Left ventricle myocardium inferior (tissue), 1 donor: Measurements from ENCODE around the gene NSG1. TPM values are rescaled to one million over a fixed set of nuclear protein-coding genes. Genes with fewer than 3 reads are reported as not detected.

ENCODE experiments used
- DNase-seq: peaks from one replicate; pipeline ENCODE4 v3.0.0-alpha.2; 2020
- H3K27ac ChIP-seq: fragments of 200-600 bp; replicated peaks from 2 replicates; pipeline ENCODE4 v1.8.0; 2021
- H3K27me3 ChIP-seq: fragments of 200-600 bp; 2 replicates; pipeline ENCODE4 v1.8.0; 2021; ENCODE audit warnings: low read depth
- H3K36me3 ChIP-seq: fragments of 200-600 bp; 2 replicates; pipeline ENCODE4 v1.8.0; 2021
- H3K4me1 ChIP-seq: fragments of 200-600 bp; 2 replicates; pipeline ENCODE4 v1.8.0; 2021
- H3K4me3 ChIP-seq: fragments of 200-600 bp; 2 replicates; pipeline ENCODE4 v1.8.0; 2021; ENCODE audit warnings: mild to moderate bottlenecking, moderate library complexity
- H3K9me3 ChIP-seq: fragments of 200-600 bp; replicated peaks from 2 replicates; pipeline ENCODE4 v1.8.0; 2021
- intact Hi-C: fragments of 100-400 bp; cut with micrococcal nuclease; formaldehyde crosslinking; loops from one replicate; pipeline ENCODE4 v1.11.0; 2022
- total RNA-seq: library from RNA; stranded (reverse); fragmentation: NEBNext Ultra II Directional; extraction: Animal tissue kit (Norgen Biotek cat#: 25700); gene quantifications from one replicate; pipeline ENCODE4 v1.2.1, GENCODE V29; 2021
- TF ChIP-seq, protein P1 (sequence below): fragments of 200-600 bp; IDR thresholded peaks from 2 replicates; pipeline ENCODE4 v1.8.0; 2021; ENCODE audit warnings: antibody characterized with exemption, mild to moderate bottlenecking, borderline replicate concordance
- donor health status: DM: no; HTN: yes; CAD: no; lungs with severe emphysema.

Gene NSG1
- total RNA-seq, 1 donor from 2014 or later, result 14.3 TPM

GRCh38 chr4:4356106-4357041 is 30.5 kb upstream of the NSG1 start:
- H3K4me1 ChIP-seq, result no peaks in the 10 kb centered on the region
- H3K4me3 ChIP-seq, result no peak overlapping the region

DNA sequence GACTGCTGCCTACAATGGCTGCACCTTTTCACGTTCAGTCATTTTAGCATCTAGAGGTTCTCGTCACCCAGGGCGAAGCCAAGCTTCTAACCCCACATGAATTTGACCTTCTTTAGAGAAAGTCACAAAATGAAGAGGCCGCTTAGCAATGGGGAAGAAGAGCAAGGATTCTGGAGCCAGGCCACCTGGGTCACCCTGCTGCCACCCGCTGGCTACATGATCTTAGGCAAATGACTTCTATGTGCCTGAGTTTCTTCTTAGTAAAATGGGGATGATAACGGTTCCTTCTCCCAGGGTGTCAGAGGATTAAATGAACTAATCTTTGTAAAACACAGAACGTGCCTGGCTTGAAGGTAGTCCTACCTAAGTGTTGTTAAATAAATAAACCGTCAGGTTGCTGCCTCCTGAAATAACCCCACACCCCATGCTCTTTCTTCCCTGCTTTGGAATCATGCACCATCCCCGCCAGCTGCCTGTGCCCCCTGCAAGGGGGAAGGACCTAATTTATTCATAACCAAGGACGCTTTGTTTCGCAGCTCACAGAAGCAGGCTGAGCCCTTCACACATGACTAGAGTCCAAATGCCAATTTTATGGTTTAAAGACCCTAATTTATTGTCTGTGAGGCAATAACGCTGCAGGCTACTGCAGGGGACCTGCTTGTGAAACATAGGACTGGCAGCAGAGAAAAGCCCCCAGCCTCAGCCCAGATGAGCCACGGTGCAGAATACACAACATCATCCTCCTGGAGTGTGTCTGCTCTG is 28.6 kb upstream of the NSG1 start:
- Histone ChIP-seq H3K4me3 (no peak overlapping the region), H3K9me3 (no peaks in the 10 kb centered on the region), H3K36me3 (no peaks in the 10 kb centered on the region), H3K27me3 (peaks cover 84% of the 10 kb centered on the region), H3K27ac (no peak overlapping the region), H3K4me1 (no peaks in the 10 kb centered on the region)
- DNase-seq, result no peak
- intact Hi-C loops, result no loop called here
- TF ChIP-seq, protein P1, sequence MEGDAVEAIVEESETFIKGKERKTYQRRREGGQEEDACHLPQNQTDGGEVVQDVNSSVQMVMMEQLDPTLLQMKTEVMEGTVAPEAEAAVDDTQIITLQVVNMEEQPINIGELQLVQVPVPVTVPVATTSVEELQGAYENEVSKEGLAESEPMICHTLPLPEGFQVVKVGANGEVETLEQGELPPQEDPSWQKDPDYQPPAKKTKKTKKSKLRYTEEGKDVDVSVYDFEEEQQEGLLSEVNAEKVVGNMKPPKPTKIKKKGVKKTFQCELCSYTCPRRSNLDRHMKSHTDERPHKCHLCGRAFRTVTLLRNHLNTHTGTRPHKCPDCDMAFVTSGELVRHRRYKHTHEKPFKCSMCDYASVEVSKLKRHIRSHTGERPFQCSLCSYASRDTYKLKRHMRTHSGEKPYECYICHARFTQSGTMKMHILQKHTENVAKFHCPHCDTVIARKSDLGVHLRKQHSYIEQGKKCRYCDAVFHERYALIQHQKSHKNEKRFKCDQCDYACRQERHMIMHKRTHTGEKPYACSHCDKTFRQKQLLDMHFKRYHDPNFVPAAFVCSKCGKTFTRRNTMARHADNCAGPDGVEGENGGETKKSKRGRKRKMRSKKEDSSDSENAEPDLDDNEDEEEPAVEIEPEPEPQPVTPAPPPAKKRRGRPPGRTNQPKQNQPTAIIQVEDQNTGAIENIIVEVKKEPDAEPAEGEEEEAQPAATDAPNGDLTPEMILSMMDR, result no peak

More at GRCh38 chr4:4356106-4357041, 30.5 kb upstream of the NSG1 start:
- H3K27me3 ChIP-seq, result peaks cover 67% of the 10 kb centered on the region
- no peak overlapping the region for H3K27ac ChIP-seq
- intact Hi-C loops, result no loop called here
- DNase-seq, result no peak
- TF ChIP-seq, protein P1, result no peak
- H3K36me3 ChIP-seq, result no peaks in the 10 kb centered on the region
- no peaks in the 10 kb centered on the region for H3K9me3 ChIP-seq

- intact Hi-C loops, result no loop called here
- no peaks in the 10 kb centered on the region for H3K36me3 ChIP-seq
- TF ChIP-seq, protein P1, result no peak
- peaks cover 9% of the 10 kb centered on the region for H3K9me3 ChIP-seq
- DNase-seq, result no peak
- no peak overlapping the region for H3K27ac ChIP-seq
- H3K4me3 ChIP-seq, result no peak overlapping the region
- H3K4me1 ChIP-seq, result no peaks in the 10 kb centered on the region
- peaks cover 80% of the 10 kb centered on the region for H3K27me3 ChIP-seq
Observed at GRCh38 chr4:4361883-4362282, 25.0 kb upstream of the NSG1 start.

GRCh38 chr4:4362991-4363697 is 23.8 kb upstream of the NSG1 start:
- H3K27me3 ChIP-seq, result peaks cover 69% of the 10 kb centered on the region
- no peak overlapping the region for H3K4me3 ChIP-seq
- H3K36me3 ChIP-seq, result no peaks in the 10 kb centered on the region
- no peak for DNase-seq
- TF ChIP-seq, protein P1, result no peak
- intact Hi-C loops, result no loop called here
- H3K9me3 ChIP-seq, result peaks cover 9% of the 10 kb centered on the region
- H3K27ac ChIP-seq, result no peak overlapping the region
- no peaks in the 10 kb centered on the region for H3K4me1 ChIP-seq

DNA sequence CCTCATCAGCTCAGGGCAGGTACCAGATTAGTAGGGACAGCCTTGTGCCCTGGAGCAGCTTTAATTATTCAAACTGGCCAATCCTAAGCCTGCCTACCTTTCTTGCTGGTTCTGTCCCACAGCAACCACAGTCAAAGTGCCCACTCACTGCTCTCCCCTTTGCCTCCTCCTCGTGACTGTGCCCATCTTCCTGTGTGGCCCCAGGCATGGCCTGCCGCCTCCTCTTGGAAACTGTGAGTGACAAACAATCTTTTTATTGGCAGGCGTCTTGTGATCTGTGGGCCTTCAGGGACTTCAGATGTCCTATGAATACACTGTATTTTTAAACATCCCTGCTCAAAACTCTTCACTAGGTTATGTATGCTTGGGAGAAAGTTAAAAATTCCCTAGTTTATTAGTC is 22.8 kb upstream of the NSG1 start:
- H3K36me3 ChIP-seq, result no peaks in the 10 kb centered on the region
- H3K4me3 ChIP-seq, result no peak overlapping the region
- no peak overlapping the region for H3K27ac ChIP-seq
- no peak for DNase-seq
- intact Hi-C loops, result no loop called here
- H3K4me1 ChIP-seq, result no peaks in the 10 kb centered on the region
- H3K9me3 ChIP-seq, result peaks cover 9% of the 10 kb centered on the region
- H3K27me3 ChIP-seq, result peaks cover 59% of the 10 kb centered on the region
- TF ChIP-seq, protein P1, result no peak
